A549 (cell line): ENCODE data around the gene CADM4.

ENCODE experiments used
- CEBPB ChIP-seq, 2 experiments: fragments of >200 bp in 1 of 2; sonication (Bioruptor Twin) in 1 of 2; formaldehyde crosslinking in 1 of 2; IDR thresholded peaks; 2 replicates each; pipeline ENCODE4 v1.6.1; 2012 to 2016
- CTCF ChIP-seq: fragments of >200 bp; sonication (Bioruptor Twin); formaldehyde crosslinking; IDR thresholded peaks from 3 replicates; pipeline ENCODE4 v1.5.1; 2016
- MAX ChIP-seq: IDR thresholded peaks from 2 replicates; pipeline ENCODE4 v1.6.1; 2012

DNA sequence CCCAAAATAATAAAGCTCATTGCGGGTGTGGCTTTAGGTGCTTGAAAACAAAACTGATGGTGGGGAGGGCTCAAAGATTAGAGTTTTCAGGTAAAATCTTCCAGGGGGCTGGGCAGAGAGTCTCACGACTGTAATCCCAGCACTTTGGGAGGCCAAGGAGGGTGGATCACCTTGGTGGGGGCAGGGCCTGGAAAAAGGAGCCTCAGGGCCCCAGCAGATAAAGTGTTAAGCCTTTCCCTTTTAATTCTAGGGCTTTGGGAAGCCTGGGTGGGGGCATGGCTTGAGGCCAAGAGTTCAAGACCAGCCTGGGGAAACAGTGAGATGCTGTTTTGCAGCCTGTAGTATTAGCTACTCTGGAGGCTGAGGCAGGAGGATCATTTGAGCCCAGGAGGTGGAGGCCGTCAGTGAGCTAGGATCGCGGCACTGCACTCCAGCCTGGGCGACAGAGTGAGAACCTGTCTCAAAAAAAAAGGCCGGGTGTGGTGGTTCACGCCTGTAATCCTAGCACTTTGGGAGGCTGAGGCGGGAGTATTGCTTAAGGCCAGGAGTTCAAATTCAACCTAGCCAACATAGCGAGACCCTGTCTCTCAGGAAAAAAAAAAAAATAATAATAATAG lies 45.5 kb downstream of the CADM4 start:
- no peak for TF ChIP-seq MAX
- TF ChIP-seq CTCF = no peak
- no peak for TF ChIP-seq CEBPB (IDR thresholded peaks at IDR 0.05)
